ENCODE results near the gene KMT2A.

DNA sequence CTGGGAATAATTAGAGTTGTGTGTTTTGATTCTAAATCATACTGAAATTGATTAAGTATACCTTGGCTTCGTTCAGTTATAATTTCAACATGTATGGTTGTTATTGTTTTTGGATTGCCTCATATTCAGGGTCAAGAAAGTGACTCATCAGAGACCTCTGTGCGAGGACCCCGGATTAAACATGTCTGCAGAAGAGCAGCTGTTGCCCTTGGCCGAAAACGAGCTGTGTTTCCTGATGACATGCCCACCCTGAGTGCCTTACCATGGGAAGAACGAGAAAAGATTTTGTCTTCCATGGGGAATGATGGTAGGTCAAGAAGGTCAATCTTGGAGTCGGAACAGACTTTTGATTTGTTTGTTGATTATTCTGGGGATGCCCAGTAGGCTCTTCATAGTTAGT is 40.4 kb downstream of the KMT2A start:
- TF ChIP-seq, protein P1, sequence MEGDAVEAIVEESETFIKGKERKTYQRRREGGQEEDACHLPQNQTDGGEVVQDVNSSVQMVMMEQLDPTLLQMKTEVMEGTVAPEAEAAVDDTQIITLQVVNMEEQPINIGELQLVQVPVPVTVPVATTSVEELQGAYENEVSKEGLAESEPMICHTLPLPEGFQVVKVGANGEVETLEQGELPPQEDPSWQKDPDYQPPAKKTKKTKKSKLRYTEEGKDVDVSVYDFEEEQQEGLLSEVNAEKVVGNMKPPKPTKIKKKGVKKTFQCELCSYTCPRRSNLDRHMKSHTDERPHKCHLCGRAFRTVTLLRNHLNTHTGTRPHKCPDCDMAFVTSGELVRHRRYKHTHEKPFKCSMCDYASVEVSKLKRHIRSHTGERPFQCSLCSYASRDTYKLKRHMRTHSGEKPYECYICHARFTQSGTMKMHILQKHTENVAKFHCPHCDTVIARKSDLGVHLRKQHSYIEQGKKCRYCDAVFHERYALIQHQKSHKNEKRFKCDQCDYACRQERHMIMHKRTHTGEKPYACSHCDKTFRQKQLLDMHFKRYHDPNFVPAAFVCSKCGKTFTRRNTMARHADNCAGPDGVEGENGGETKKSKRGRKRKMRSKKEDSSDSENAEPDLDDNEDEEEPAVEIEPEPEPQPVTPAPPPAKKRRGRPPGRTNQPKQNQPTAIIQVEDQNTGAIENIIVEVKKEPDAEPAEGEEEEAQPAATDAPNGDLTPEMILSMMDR (IDR thresholded peaks at IDR 0.05 in 2 of 3, conservative IDR thresholded peaks at IDR 0.05 in 1 of 3; ENCODE audit: borderline replicate concordance in 1 of 3, insufficient read depth in 1 of 3, low read depth in 2 of 3, low read length in 2 of 3) = no peak
- TF ChIP-seq POLR2AphosphoS5 (IDR thresholded peaks at IDR 0.05; ENCODE audit: low read depth, low read length) (no peak), YY1 (IDR thresholded peaks at IDR 0.05; ENCODE audit: extremely low read depth, insufficient replicate concordance, low read depth, low read length) (no peak), EZH2 (IDR thresholded peaks at IDR 0.05) (no peak), POLR2A (IDR thresholded peaks at IDR 0.05; ENCODE audit: borderline replicate concordance, extremely low read depth, insufficient read depth, insufficient read length) (no peak), JUND (IDR thresholded peaks at IDR 0.05) (no peak), RAD21 (IDR thresholded peaks at IDR 0.05; ENCODE audit: low read depth) (no peak), EZH2phosphoT487 (IDR thresholded peaks at IDR 0.05; ENCODE audit: borderline replicate concordance) (no peak), ZNF274 (IDR thresholded peaks at IDR 0.05; ENCODE audit: low read depth, low read length) (no peak), SRF (IDR thresholded peaks at IDR 0.05; ENCODE audit: low read depth) (no peak)
